GM12864 (cell line): Measurements from ENCODE around the gene ARHGAP11A.

Experiments
- DNase-seq: peaks from one replicate; pipeline ENCODE4 v3.0.0-alpha.2; 2011; ENCODE audit warnings: low read depth
- H3K4me3 ChIP-seq: 2 replicates; pipeline ENCODE4 v1.5.1; 2011; ENCODE audit warnings: mild to moderate bottlenecking, low read depth, low read length, control low read depth
- CTCF ChIP-seq: IDR thresholded peaks from 2 replicates; pipeline ENCODE4 v1.5.1; 2011; ENCODE audit warnings: low read depth, mild to moderate bottlenecking, moderate library complexity, low read length, control low read depth, inconsistent platforms; ENCODE audit errors: missing control alignments

ARHGAP11A gene

GRCh38 chr15:32636908-32637567 lies 21.7 kb downstream of the ARHGAP11A start:
- no peak for DNase-seq
- no peak overlapping the region for H3K4me3 ChIP-seq
- TF ChIP-seq CTCF = no peak

DNA sequence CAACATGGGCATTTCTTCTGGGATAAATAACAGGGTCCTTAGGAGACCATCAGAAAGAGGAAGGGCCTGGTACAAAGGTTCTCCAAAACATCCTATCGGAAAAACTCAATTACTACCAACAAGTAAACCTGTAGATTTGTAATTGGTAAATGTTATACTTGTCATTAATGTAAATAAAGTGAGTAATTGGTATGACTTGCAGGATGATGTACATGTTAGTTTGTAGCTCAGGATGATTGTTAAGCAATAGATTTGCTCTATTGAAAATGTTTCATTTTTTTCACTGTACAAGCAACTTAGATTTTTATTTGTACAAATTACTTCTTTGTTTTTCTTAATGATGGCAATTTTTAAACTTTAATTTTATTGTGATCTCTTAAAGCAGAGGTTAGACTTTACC lies 22.4 kb downstream of the ARHGAP11A start:
- no peak for DNase-seq
- no peak for TF ChIP-seq CTCF
- H3K4me3 ChIP-seq = no peak overlapping the region

- no peak within 1 kb of the TSS for H3K4me3 ChIP-seq
- no peak for TF ChIP-seq CTCF
- DNase-seq = no peak
These were observed 26.3 kb downstream of the ARHGAP11A start, which contains the start of gene SCG5 for GRCh38 chr15:32641517-32642059. SCG5 (plus strand) TSS chr15:32641710; CDS start chr15:32643593, 1,883 bp downstream.

GRCh38 chr15:32642667-32643435 lies 27.5 kb downstream of the ARHGAP11A start:
- DNase-seq = no peak
- no peak overlapping the region for H3K4me3 ChIP-seq
- no peak for TF ChIP-seq CTCF

GRCh38 chr15:32643907-32644445 lies 28.7 kb downstream of the ARHGAP11A start:
- no peak overlapping the region for H3K4me3 ChIP-seq
- TF ChIP-seq CTCF = no peak
- DNase-seq = no peak

DNA sequence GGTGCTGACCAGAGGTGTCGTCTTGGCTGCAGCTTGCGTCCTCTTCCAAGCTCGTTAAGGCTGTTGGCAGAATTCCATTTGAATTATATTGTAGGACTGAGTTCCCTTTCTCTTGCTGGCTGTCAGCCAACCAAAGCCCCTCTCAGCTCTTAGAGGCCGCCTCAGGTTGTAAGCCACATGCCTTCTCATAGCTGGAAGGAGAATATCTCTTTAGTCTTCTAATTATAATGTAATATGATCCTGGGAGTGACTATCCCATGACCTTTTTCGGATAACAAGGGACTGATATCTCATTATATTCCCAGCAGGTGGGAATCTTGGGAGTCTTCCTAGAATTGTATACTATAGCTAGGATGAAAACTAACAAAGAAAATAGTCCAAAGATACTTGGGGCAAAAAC lies 31.0 kb downstream of the ARHGAP11A start:
- TF ChIP-seq CTCF = no peak
- H3K4me3 ChIP-seq = no peak overlapping the region
- DNase-seq = no peak
